H1 (cell line): ENCODE measurements around the gene BPIFB2. TPM values are rescaled to one million over a fixed set of nuclear protein-coding genes. Genes with fewer than 3 reads are reported as not detected.

Experiments used
- CTCF ChIA-PET: fragments of 300-600 bp; sonication (Branson Sonifier 250); formaldehyde crosslinking; loops from one replicate; lab custom pipeline; 2021; ENCODE audit not compliant: partially characterized antibody; lab: Charles Lee
- POLR2A ChIA-PET: fragments of 300-600 bp; sonication (Branson Sonifier 250); formaldehyde crosslinking; loops from one replicate; lab custom pipeline; 2021; ENCODE audit warnings: inconsistent platforms; ENCODE audit not compliant: partially characterized antibody; lab: Charles Lee
- DNase-seq, 2 experiments: peaks; one replicate each; pipeline versions ENCODE4 v3.0.0 to v3.0.0-alpha.2; 2010 to 2022; ENCODE audit warnings: low spot score in 2 of 2, low read depth in 1 of 2, mixed read lengths in 1 of 2
- FAIRE-seq: peaks from 2 replicates; lab custom pipeline; 2011; peaks lifted over from hg19 to GRCh38; lab: Jason Lieb, UNC
- H2AFZ ChIP-seq: 2 replicates; pipeline ENCODE4 v1.8.1; 2012; ENCODE audit warnings: low read length, inconsistent platforms
- H2AK5ac ChIP-seq: 2 replicates; pipeline ENCODE4 v1.6.1; 2013; ENCODE audit warnings: low read depth, low read length
- H2BK120ac ChIP-seq: replicated peaks from 2 replicates; pipeline ENCODE3; 2013; ENCODE audit warnings: low read depth, low read length, inconsistent platforms
- H2BK12ac ChIP-seq: 2 replicates; pipeline ENCODE4 v1.6.1; 2013; ENCODE audit warnings: low read depth, low read length
- H2BK15ac ChIP-seq: 2 replicates; pipeline ENCODE4 v1.6.1; 2013; ENCODE audit warnings: low read length
- H2BK20ac ChIP-seq: 2 replicates; pipeline ENCODE4 v1.6.1; 2013; ENCODE audit warnings: low read length
- H2BK5ac ChIP-seq: 2 replicates; pipeline ENCODE4 v1.6.1; 2013; ENCODE audit warnings: low read depth, low read length
- H3K14ac ChIP-seq: 2 replicates; pipeline ENCODE4 v1.6.1; 2013; ENCODE audit warnings: inconsistent platforms; ENCODE audit not compliant: insufficient read length
- H3K18ac ChIP-seq: 2 replicates; pipeline ENCODE4 v1.6.1; 2013; ENCODE audit warnings: low read length; ENCODE audit errors: extremely low read depth
- H3K23ac ChIP-seq: 2 replicates; pipeline ENCODE4 v1.6.1; 2013; ENCODE audit warnings: inconsistent platforms; ENCODE audit not compliant: insufficient read length
- H3K23me2 ChIP-seq: 2 replicates; pipeline ENCODE4 v1.6.1; 2013; ENCODE audit warnings: low read depth, low read length
- H3K27ac ChIP-seq: 2 replicates; pipeline ENCODE4 v1.6.1; 2011; ENCODE audit warnings: low read depth, low read length, inconsistent platforms
- H3K27me3 ChIP-seq, 4 experiments: replicated peaks in 1 of 4; 1 replicate in 1 of 4; 2 replicates in 3 of 4; pipeline versions ENCODE4 v1.6.1 to v1.8.1; 2011 to 2013; ENCODE audit warnings: low read length in 3 of 4, mild to moderate bottlenecking in 3 of 4, inconsistent platforms in 2 of 4, mixed read lengths in 2 of 4, moderate library complexity in 1 of 4; ENCODE audit not compliant: control insufficient read depth in 3 of 4, insufficient read depth in 3 of 4; ENCODE audit errors: extremely low read depth in 1 of 4
- H3K36me3 ChIP-seq, 4 experiments: 2 replicates each; pipeline versions ENCODE4 v1.6.1 to v1.8.1; 2011 to 2013; ENCODE audit warnings: mild to moderate bottlenecking in 4 of 4, low read length in 3 of 4, moderate library complexity in 2 of 4, control low read depth in 1 of 4, inconsistent platforms in 1 of 4; ENCODE audit not compliant: insufficient read depth in 4 of 4, control insufficient read depth in 2 of 4
- H3K4ac ChIP-seq: replicated peaks from 2 replicates; pipeline ENCODE3; 2013; ENCODE audit warnings: low read length, low read depth, mixed read lengths, inconsistent platforms; ENCODE audit not compliant: insufficient read length
- H3K4me1 ChIP-seq, 4 experiments: replicated peaks in 1 of 4; 1 replicate in 1 of 4; 2 replicates in 3 of 4; pipeline versions ENCODE4 v1.6.1 to v1.8.1; 2011 to 2013; ENCODE audit warnings: low read length in 3 of 4, inconsistent platforms in 2 of 4, mixed read lengths in 1 of 4; ENCODE audit not compliant: insufficient read depth in 4 of 4, control insufficient read depth in 3 of 4
- H3K4me2 ChIP-seq, 2 experiments: 2 replicates each; pipeline versions ENCODE4 v1.6.1 to v1.8.1; 2011 to 2013; ENCODE audit warnings: low read depth in 2 of 2, low read length in 2 of 2, control low read depth in 1 of 2, inconsistent platforms in 1 of 2, mild to moderate bottlenecking in 1 of 2; ENCODE audit not compliant: insufficient read depth in 1 of 2
- H3K4me3 ChIP-seq, 4 experiments: fragments of 200-600, 300-600 bp in 1 of 4; sonication (generic), shearing (Covaris generic), sonication (Bioruptor Twin) in 1 of 4; 2 replicates each; pipeline versions ENCODE4 v1.5.1 to v1.8.1; 2011 to 2016; ENCODE audit warnings: low read length in 4 of 4, low read depth in 3 of 4, control low read depth in 2 of 4, inconsistent platforms in 2 of 4, mild to moderate bottlenecking in 2 of 4, mixed read lengths in 1 of 4, moderate library complexity in 1 of 4; ENCODE audit not compliant: insufficient read depth in 2 of 4; ENCODE audit errors: extremely low read depth in 1 of 4
- H3K56ac ChIP-seq: replicated peaks from 2 replicates; pipeline ENCODE3; 2013; ENCODE audit warnings: low read depth, mild to moderate bottlenecking, mixed read lengths, low read length, inconsistent platforms; ENCODE audit not compliant: insufficient read length
- H3K79me1 ChIP-seq: 2 replicates; pipeline ENCODE4 v1.6.1; 2013; ENCODE audit warnings: low read depth, low read length, control low read depth
- H3K79me2 ChIP-seq, 2 experiments: 2 replicates each; pipeline versions ENCODE4 v1.6.1 to v1.8.1; 2012 to 2013; ENCODE audit warnings: low read length in 2 of 2, mild to moderate bottlenecking in 2 of 2, inconsistent platforms in 1 of 2; ENCODE audit not compliant: insufficient read depth in 2 of 2, control insufficient read depth in 1 of 2
- H3K9ac ChIP-seq, 4 experiments: replicated peaks in 1 of 4; 1 replicate in 1 of 4; 2 replicates in 3 of 4; pipeline versions ENCODE4 v1.6.1 to v1.8.1; 2011 to 2013; ENCODE audit warnings: low read depth in 3 of 4, low read length in 3 of 4, control low read depth in 2 of 4, mild to moderate bottlenecking in 2 of 4, moderate library complexity in 2 of 4, inconsistent platforms in 1 of 4; ENCODE audit errors: extremely low read depth in 1 of 4
- H3K9me3 ChIP-seq, 2 experiments: 2 replicates each; pipeline versions ENCODE4 v1.6.1 to v1.8.1; 2012 to 2013; ENCODE audit warnings: mild to moderate bottlenecking in 2 of 2, moderate library complexity in 2 of 2, control low read depth in 1 of 2, inconsistent platforms in 1 of 2, low read depth in 1 of 2, low read length in 1 of 2, mixed read lengths in 1 of 2; ENCODE audit not compliant: insufficient read depth in 2 of 2
- H4K20me1 ChIP-seq, 2 experiments: replicated peaks in 1 of 2; 2 replicates each; pipeline versions ENCODE3 to v1.8.1; 2011 to 2013; ENCODE audit warnings: inconsistent platforms in 2 of 2, low read length in 2 of 2, mild to moderate bottlenecking in 1 of 2; ENCODE audit not compliant: insufficient read depth in 2 of 2, control insufficient read depth in 1 of 2
- H4K5ac ChIP-seq: 2 replicates; pipeline ENCODE4 v1.6.1; 2013; ENCODE audit warnings: low read length, low read depth, mixed read lengths, inconsistent platforms; ENCODE audit not compliant: insufficient read length
- H4K8ac ChIP-seq: 2 replicates; pipeline ENCODE4 v1.8.0; 2013; ENCODE audit warnings: mild to moderate bottlenecking, moderate library complexity, low read length, inconsistent platforms; ENCODE audit not compliant: insufficient read depth; ENCODE audit errors: extremely low read depth
- H4K91ac ChIP-seq: replicated peaks from 2 replicates; pipeline ENCODE3; 2013; ENCODE audit warnings: low read length, mixed read lengths, inconsistent platforms; ENCODE audit not compliant: insufficient read length
- CBX8 ChIP-seq: fragments of 300-800, 300-1000 bp; sonication (generic); IDR thresholded peaks from 2 replicates; pipeline ENCODE4 v1.7.1; 2016; ENCODE audit warnings: low read depth, low read length, borderline replicate concordance
- CEBPB ChIP-seq: IDR thresholded peaks from 2 replicates; pipeline ENCODE4 v1.6.1; 2012; ENCODE audit warnings: low read depth, low read length
- EGR1 ChIP-seq: IDR thresholded peaks from 2 replicates; pipeline ENCODE4 v1.6.1; 2011; ENCODE audit warnings: low read depth, low read length, borderline replicate concordance
- GABPA ChIP-seq: IDR thresholded peaks from 2 replicates; pipeline ENCODE4 v1.6.1; 2011; ENCODE audit warnings: mild to moderate bottlenecking, low read length, moderate library complexity, borderline replicate concordance; ENCODE audit not compliant: insufficient read depth
- POLR2A ChIP-seq, 2 experiments: IDR thresholded peaks; 1 replicate in 1 of 2; 2 replicates in 1 of 2; pipeline ENCODE4 v1.6.1; 2011; ENCODE audit warnings: low read depth in 2 of 2, low read length in 2 of 2, mild to moderate bottlenecking in 2 of 2; ENCODE audit errors: control extremely low read depth in 1 of 2
- RAD21 ChIP-seq, 2 experiments: IDR thresholded peaks in 1 of 2; conservative IDR thresholded peaks in 1 of 2; 2 replicates each; pipeline ENCODE4 v1.6.1; 2011; ENCODE audit warnings: low read depth in 2 of 2, low read length in 2 of 2, improper control_type of control experiment in 1 of 2, inconsistent platforms in 1 of 2, mild to moderate bottlenecking in 1 of 2, moderate library complexity in 1 of 2
- SP2 ChIP-seq: IDR thresholded peaks from 2 replicates; pipeline ENCODE4 v1.6.1; 2012; ENCODE audit warnings: mild to moderate bottlenecking, low read length, inconsistent platforms
- USF2 ChIP-seq: IDR thresholded peaks from 2 replicates; pipeline ENCODE4 v1.6.1; 2011; ENCODE audit warnings: low read length, improper control_type of control experiment
- ZNF274 ChIP-seq: IDR thresholded peaks from 2 replicates; pipeline ENCODE4 v1.7.0; 2012; ENCODE audit warnings: low read length, borderline replicate concordance; ENCODE audit errors: extremely low read depth
- WGBS, 2 experiments: shearing (Covaris generic) in 1 of 2; methylation state at CpG; one replicate each; pipeline versions ENCODE4 v1.1.6 to v1.1.7; 2013 to 2015; ENCODE audit warnings: low lambda C conversion rate in 2 of 2, mixed read lengths in 2 of 2, inconsistent platforms in 1 of 2, low coverage in 1 of 2, missing lambda C conversion rate in 1 of 2; ENCODE audit not compliant: insufficient replicate concordance in 2 of 2, insufficient coverage in 1 of 2, insufficient read length in 1 of 2; ENCODE audit errors: extremely low coverage in 1 of 2, missing lambda C conversion rate in 1 of 2; 5-methylcytosine and 5-hydroxymethylcytosine counted together
- polyA plus RNA-seq, 7 experiments: library from polyadenylated mRNA; depleted of rRNA in 3 of 7; stranded (reverse) in 5 of 7; unstranded in 2 of 7; fragments of >200 nt in 5 of 7; fragments of 200-250 nt in 2 of 7; gene quantifications; 1 replicate in 5 of 7; 2 replicates in 1 of 7; 4 replicates in 1 of 7; pipeline versions ENCODE4 v1.2.1 to v1.2.3, GENCODE V29; 2011 to 2013; ENCODE audit warnings: missing spikeins in 2 of 7, mixed read lengths in 2 of 7
- total RNA-seq: library from RNA; stranded (reverse); fragmentation: NEBNext Ultra II Directional; extraction: Animal tissue kit (Norgen Biotek cat#: 25700); gene quantifications from 2 replicates; pipeline ENCODE4 v1.2.1, GENCODE V29; 2021
- TF ChIP-seq, protein P1 (sequence below), 3 experiments: IDR thresholded peaks; 1 replicate in 2 of 3; 2 replicates in 1 of 3; pipeline versions ENCODE4 v1.5.1 to v1.6.1; 2011; ENCODE audit warnings: low read length in 3 of 3, mild to moderate bottlenecking in 3 of 3, inconsistent platforms in 2 of 3, low read depth in 1 of 3, moderate library complexity in 1 of 3; ENCODE audit not compliant: insufficient read depth in 1 of 3; ENCODE audit errors: control extremely low read depth in 1 of 3

The BPIFB2 gene
- total and polyA plus RNA-seq, 2 of the 8 experiments (the other 6 are each of a cell fraction or from before 2014, with no cell fraction given) = not detected

DNA sequence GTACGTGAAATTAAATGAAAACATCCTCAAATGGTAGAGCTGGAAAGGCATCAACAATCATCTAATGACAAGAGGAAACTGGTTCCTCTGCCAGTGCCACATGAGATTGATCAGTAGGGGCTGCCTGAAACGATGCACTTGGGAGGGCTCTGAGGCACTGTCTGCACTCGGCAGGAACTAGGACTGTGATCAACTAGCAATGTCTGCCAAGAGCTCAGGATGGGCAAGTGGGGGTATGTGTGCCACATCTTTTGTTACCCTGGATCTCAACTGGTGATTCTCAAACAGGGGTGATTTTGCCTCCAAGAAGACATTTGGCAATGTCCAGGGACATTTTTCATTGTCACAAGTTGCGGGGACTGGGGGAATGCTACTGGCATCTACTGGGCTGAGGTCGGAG is 25.9 kb downstream of the BPIFB2 start:
- no peaks in the 10 kb centered on the region for H3K36me3 ChIP-seq
- no peak overlapping the region for H3K4me3 ChIP-seq
- no peak overlapping the region for H4K91ac ChIP-seq
- FAIRE-seq (no peak), DNase-seq (no peak)
- H2AK5ac ChIP-seq = no peak overlapping the region
- no peak overlapping the region for H2BK12ac ChIP-seq
- H3K9ac ChIP-seq = no peak overlapping the region
- WGBS, 2 experiments = 70% methylated on average over 5 of the region's 5 CpGs; no CpG with 5 or more reads in 1 of the 2 experiments
- no peak overlapping the region for H2BK20ac ChIP-seq
- peaks cover 6% of the 10 kb centered on the region; the same call in 1 of the 2 replicates for H3K23me2 ChIP-seq
- H2AFZ ChIP-seq = no peak overlapping the region
- H3K9me3 ChIP-seq = no peaks in the 10 kb centered on the region
- H2BK5ac ChIP-seq = no peak overlapping the region
- H3K4ac ChIP-seq = no peak overlapping the region
- no peak overlapping the region for H3K18ac ChIP-seq
- H3K79me1 ChIP-seq = no peaks in the 10 kb centered on the region
- ChIA-PET CTCF (interaction anchor here (0.6 to 1.3 kb wide), 3 partner anchors 16 to 1540 kb away, joined by 3 to 5 read pairs (median 4); no protein-coding TSS in a partner anchor), POLR2A (no interaction called here)
- H4K5ac ChIP-seq = no peak overlapping the region
- no peak overlapping the region for H2BK120ac ChIP-seq
- H3K14ac ChIP-seq = no peak overlapping the region
- no peak overlapping the region for H3K4me2 ChIP-seq
- H3K56ac ChIP-seq = no peak overlapping the region
- H3K23ac ChIP-seq = no peak overlapping the region
- no peak overlapping the region for H3K27ac ChIP-seq
- H3K27me3 ChIP-seq = no peaks in the 10 kb centered on the region
- H2BK15ac ChIP-seq = no peak overlapping the region
- no peaks in the 10 kb centered on the region for H3K4me1 ChIP-seq
- no peak overlapping the region for H4K8ac ChIP-seq
- no peaks in the 10 kb centered on the region for H3K79me2 ChIP-seq
- peaks cover 0 to 2% of the 10 kb centered on the region in 2 experiments for H4K20me1 ChIP-seq
- TF ChIP-seq POLR2A (IDR thresholded peaks at IDR 0.05; ENCODE audit: control extremely low read depth in 1 of 2, low read depth in 2 of 2, low read length in 2 of 2) (no peak), RAD21 (IDR thresholded peaks at IDR 0.05 in 1 of 2, conservative IDR thresholded peaks at IDR 0.05 in 1 of 2; ENCODE audit: low read depth in 2 of 2, low read length in 2 of 2) (no peak), CBX8 (no peak), CEBPB (no peak), ZNF274 (no peak), EGR1 (no peak), SP2 (no peak), GABPA (no peak), USF2 (no peak)
- TF ChIP-seq, protein P1, sequence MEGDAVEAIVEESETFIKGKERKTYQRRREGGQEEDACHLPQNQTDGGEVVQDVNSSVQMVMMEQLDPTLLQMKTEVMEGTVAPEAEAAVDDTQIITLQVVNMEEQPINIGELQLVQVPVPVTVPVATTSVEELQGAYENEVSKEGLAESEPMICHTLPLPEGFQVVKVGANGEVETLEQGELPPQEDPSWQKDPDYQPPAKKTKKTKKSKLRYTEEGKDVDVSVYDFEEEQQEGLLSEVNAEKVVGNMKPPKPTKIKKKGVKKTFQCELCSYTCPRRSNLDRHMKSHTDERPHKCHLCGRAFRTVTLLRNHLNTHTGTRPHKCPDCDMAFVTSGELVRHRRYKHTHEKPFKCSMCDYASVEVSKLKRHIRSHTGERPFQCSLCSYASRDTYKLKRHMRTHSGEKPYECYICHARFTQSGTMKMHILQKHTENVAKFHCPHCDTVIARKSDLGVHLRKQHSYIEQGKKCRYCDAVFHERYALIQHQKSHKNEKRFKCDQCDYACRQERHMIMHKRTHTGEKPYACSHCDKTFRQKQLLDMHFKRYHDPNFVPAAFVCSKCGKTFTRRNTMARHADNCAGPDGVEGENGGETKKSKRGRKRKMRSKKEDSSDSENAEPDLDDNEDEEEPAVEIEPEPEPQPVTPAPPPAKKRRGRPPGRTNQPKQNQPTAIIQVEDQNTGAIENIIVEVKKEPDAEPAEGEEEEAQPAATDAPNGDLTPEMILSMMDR (IDR thresholded peaks at IDR 0.05; ENCODE audit: control extremely low read depth in 1 of 3, insufficient read depth in 1 of 3, low read depth in 1 of 3, low read length in 3 of 3) = no peak
